Activated naive CD8-positive, alpha-beta T cell treated with anti-CD3 and anti-CD28 coated beads, Interleukin-2, amount 10 ng/mL, durations not matched to agents 7 days and 5 days (primary cell): ENCODE data around the gene GLRB. TPM values are rescaled to one million over a fixed set of nuclear protein-coding genes. Genes with fewer than 3 reads are reported as not detected.

Source experiments
- ATAC-seq: fragments of 150-1000 bp; cut with Tn5 transposase; one replicate; pipeline ENCODE4 v1.10.0; 2021; ENCODE audit warnings: low read depth, moderate library complexity
- POLR2A ChIA-PET: fragments of 350-600 bp; sonication (Branson Sonifier 250); formaldehyde crosslinking; loops from one replicate; lab custom pipeline; 2021; ENCODE audit warnings: antibody characterized with exemption; lab: Charles Lee
- DNase-seq: peaks from one replicate; pipeline ENCODE4 v3.0.0; 2021
- H3K27ac Mint-ChIP-seq: one replicate; pipeline ENCODE4 v1.8.0; 2022; ENCODE audit warnings: mild to moderate bottlenecking, mixed read lengths
- H3K27me3 Mint-ChIP-seq: one replicate; pipeline ENCODE4 v1.8.0; 2022; ENCODE audit warnings: mild to moderate bottlenecking, moderate library complexity, mixed read lengths
- H3K36me3 Mint-ChIP-seq: one replicate; pipeline ENCODE4 v1.8.0; 2021; ENCODE audit warnings: mild to moderate bottlenecking, mixed read lengths
- H3K4me1 Mint-ChIP-seq: one replicate; pipeline ENCODE4 v1.8.0; 2021; ENCODE audit warnings: mixed read lengths
- H3K4me3 Mint-ChIP-seq: one replicate; pipeline ENCODE4 v1.8.0; 2022; ENCODE audit warnings: mild to moderate bottlenecking, moderate library complexity, mixed read lengths
- H3K9me3 Mint-ChIP-seq: one replicate; pipeline ENCODE4 v1.8.0; 2021; ENCODE audit warnings: mixed read lengths
- total RNA-seq, 2 experiments: library from RNA; stranded (reverse); gene quantifications; one replicate each; pipeline ENCODE4 v1.2.3, GENCODE V29; 2021

Gene GLRB
- total RNA-seq, 2 experiments from 2014 or later = not detected

- Mint-ChIP-seq H3K27me3 (peaks cover 13% of the 10 kb centered on the region), H3K9me3 (no peaks in the 10 kb centered on the region), H3K4me1 (peaks cover 2% of the 10 kb centered on the region), H3K4me3 (no peak overlapping the region), H3K36me3 (no peaks in the 10 kb centered on the region), H3K27ac (no peak overlapping the region)
- ATAC-seq (no peak), DNase-seq (no peak)
- POLR2A ChIA-PET = no interaction called here
These were observed 4.7 kb downstream of the GLRB start for GRCh38 chr4:157080605-157081004.

GRCh38 chr4:157095716-157096115 is 19.8 kb downstream of the GLRB start:
- DNase-seq (no peak), ATAC-seq (no peak)
- H3K4me3 Mint-ChIP-seq = no peak overlapping the region
- no peaks in the 10 kb centered on the region for H3K27me3 Mint-ChIP-seq
- no peaks in the 10 kb centered on the region for H3K36me3 Mint-ChIP-seq
- no peaks in the 10 kb centered on the region for H3K4me1 Mint-ChIP-seq
- POLR2A ChIA-PET = no interaction called here
- no peak overlapping the region for H3K27ac Mint-ChIP-seq
- no peaks in the 10 kb centered on the region for H3K9me3 Mint-ChIP-seq

GRCh38 chr4:157096439-157096838 is 20.5 kb downstream of the GLRB start:
- H3K27me3 Mint-ChIP-seq = no peaks in the 10 kb centered on the region

GRCh38 chr4:157099506-157099905 is 23.6 kb downstream of the GLRB start:
- H3K27ac Mint-ChIP-seq = no peak overlapping the region
- no peaks in the 10 kb centered on the region for H3K9me3 Mint-ChIP-seq
- POLR2A ChIA-PET = no interaction called here
- ATAC-seq = no peak
- no peaks in the 10 kb centered on the region for H3K27me3 Mint-ChIP-seq
- no peak for DNase-seq
- no peaks in the 10 kb centered on the region for H3K36me3 Mint-ChIP-seq
- no peaks in the 10 kb centered on the region for H3K4me1 Mint-ChIP-seq
- no peak overlapping the region for H3K4me3 Mint-ChIP-seq

More at GRCh38 chr4:157096439-157096838, 20.5 kb downstream of the GLRB start:
- Mint-ChIP-seq H3K4me3 (no peak overlapping the region), H3K27ac (no peak overlapping the region), H3K36me3 (no peaks in the 10 kb centered on the region), H3K4me1 (no peaks in the 10 kb centered on the region), H3K9me3 (no peaks in the 10 kb centered on the region)
- DNase-seq (no peak), ATAC-seq (no peak)
- POLR2A ChIA-PET = no interaction called here

- H3K27me3 Mint-ChIP-seq = no peaks in the 10 kb centered on the region
- H3K4me1 Mint-ChIP-seq = no peaks in the 10 kb centered on the region
- no peak overlapping the region for H3K4me3 Mint-ChIP-seq
- DNase-seq (no peak), ATAC-seq (no peak)
- no peaks in the 10 kb centered on the region for H3K9me3 Mint-ChIP-seq
- H3K36me3 Mint-ChIP-seq = no peaks in the 10 kb centered on the region
- POLR2A ChIA-PET = no interaction called here
- H3K27ac Mint-ChIP-seq = no peak overlapping the region
These were observed 28.6 kb downstream of the GLRB start for GRCh38 chr4:157104541-157104940.

- Mint-ChIP-seq H3K27ac (no peak overlapping the region), H3K36me3 (no peaks in the 10 kb centered on the region), H3K9me3 (no peaks in the 10 kb centered on the region), H3K4me3 (no peak overlapping the region), H3K27me3 (no peaks in the 10 kb centered on the region), H3K4me1 (no peaks in the 10 kb centered on the region)
- ATAC-seq = no peak
- POLR2A ChIA-PET = no interaction called here
- DNase-seq = no peak
These were observed 38.7 kb downstream of the GLRB start for GRCh38 chr4:157114671-157115070.

- Mint-ChIP-seq H3K4me1 (no peaks in the 10 kb centered on the region), H3K27me3 (no peaks in the 10 kb centered on the region), H3K9me3 (no peaks in the 10 kb centered on the region), H3K27ac (no peak overlapping the region), H3K36me3 (no peaks in the 10 kb centered on the region), H3K4me3 (no peak overlapping the region)
- ATAC-seq = no peak
- POLR2A ChIA-PET = no interaction called here
- DNase-seq = no peak
These were observed 39.8 kb downstream of the GLRB start for GRCh38 chr4:157115613-157116335.

- POLR2A ChIA-PET = no interaction called here
- H3K27me3 Mint-ChIP-seq = no peaks in the 10 kb centered on the region
These were observed 45.5 kb downstream of the GLRB start for GRCh38 chr4:157121401-157121800.

GRCh38 chr4:157127571-157127970 is 51.6 kb downstream of the GLRB start:
- ATAC-seq (no peak), DNase-seq (no peak)
- no peaks in the 10 kb centered on the region for H3K9me3 Mint-ChIP-seq
- H3K4me1 Mint-ChIP-seq = no peaks in the 10 kb centered on the region
- H3K27me3 Mint-ChIP-seq = no peaks in the 10 kb centered on the region
- H3K27ac Mint-ChIP-seq = no peak overlapping the region
- H3K4me3 Mint-ChIP-seq = no peak overlapping the region
- H3K36me3 Mint-ChIP-seq = no peaks in the 10 kb centered on the region
- POLR2A ChIA-PET = no interaction called here

More at GRCh38 chr4:157121401-157121800, 45.5 kb downstream of the GLRB start:
- ATAC-seq = no peak
- no peaks in the 10 kb centered on the region for H3K9me3 Mint-ChIP-seq
- H3K4me3 Mint-ChIP-seq = no peak overlapping the region
- no peak for DNase-seq
- H3K4me1 Mint-ChIP-seq = no peaks in the 10 kb centered on the region
- no peaks in the 10 kb centered on the region for H3K36me3 Mint-ChIP-seq
- H3K27ac Mint-ChIP-seq = no peak overlapping the region

- no peaks in the 10 kb centered on the region for H3K36me3 Mint-ChIP-seq
- POLR2A ChIA-PET = no interaction called here
These were observed 52.4 kb downstream of the GLRB start for GRCh38 chr4:157128395-157128794.

GRCh38 chr4:157141976-157142375 is 66.0 kb downstream of the GLRB start:
- Mint-ChIP-seq H3K4me1 (no peaks in the 10 kb centered on the region), H3K27me3 (no peaks in the 10 kb centered on the region), H3K9me3 (no peaks in the 10 kb centered on the region), H3K4me3 (no peak overlapping the region), H3K27ac (no peak overlapping the region), H3K36me3 (no peaks in the 10 kb centered on the region)
- DNase-seq (no peak), ATAC-seq (no peak)
- POLR2A ChIA-PET = no interaction called here

More at GRCh38 chr4:157128395-157128794, 52.4 kb downstream of the GLRB start:
- Mint-ChIP-seq H3K9me3 (no peaks in the 10 kb centered on the region), H3K4me1 (no peaks in the 10 kb centered on the region), H3K27ac (no peak overlapping the region), H3K27me3 (no peaks in the 10 kb centered on the region), H3K4me3 (no peak overlapping the region)
- no peak for ATAC-seq
- no peak for DNase-seq

GRCh38 chr4:157143369-157143768 is 67.4 kb downstream of the GLRB start:
- Mint-ChIP-seq H3K4me1 (no peaks in the 10 kb centered on the region), H3K9me3 (no peaks in the 10 kb centered on the region), H3K27ac (no peak overlapping the region), H3K27me3 (no peaks in the 10 kb centered on the region), H3K36me3 (no peaks in the 10 kb centered on the region), H3K4me3 (no peak overlapping the region)
- POLR2A ChIA-PET = no interaction called here
- no peak for ATAC-seq
- no peak for DNase-seq

GRCh38 chr4:157151711-157152110 is 75.8 kb downstream of the GLRB start:
- Mint-ChIP-seq H3K27me3 (no peaks in the 10 kb centered on the region), H3K27ac (no peak overlapping the region), H3K4me1 (no peaks in the 10 kb centered on the region), H3K4me3 (no peak overlapping the region), H3K36me3 (no peaks in the 10 kb centered on the region), H3K9me3 (no peaks in the 10 kb centered on the region)
- no peak for DNase-seq
- POLR2A ChIA-PET = no interaction called here
- ATAC-seq = no peak

- no peak overlapping the region for H3K27ac Mint-ChIP-seq
- no peaks in the 10 kb centered on the region for H3K4me1 Mint-ChIP-seq
- no peaks in the 10 kb centered on the region for H3K36me3 Mint-ChIP-seq
- ATAC-seq = no peak
- no peak overlapping the region for H3K4me3 Mint-ChIP-seq
- H3K27me3 Mint-ChIP-seq = no peaks in the 10 kb centered on the region
- H3K9me3 Mint-ChIP-seq = peaks cover 2% of the 10 kb centered on the region
- POLR2A ChIA-PET = no interaction called here
- DNase-seq = no peak
These were observed 90.1 kb downstream of the GLRB start for GRCh38 chr4:157165935-157166610.
